ENCODE results near the gene GLCE.
"Not testable (repeated sequence)": the region's sequence is repeated elsewhere in the genome, so short reads cannot be mapped to it uniquely, and the experiment has no call there.

Gene GLCE

DNA sequence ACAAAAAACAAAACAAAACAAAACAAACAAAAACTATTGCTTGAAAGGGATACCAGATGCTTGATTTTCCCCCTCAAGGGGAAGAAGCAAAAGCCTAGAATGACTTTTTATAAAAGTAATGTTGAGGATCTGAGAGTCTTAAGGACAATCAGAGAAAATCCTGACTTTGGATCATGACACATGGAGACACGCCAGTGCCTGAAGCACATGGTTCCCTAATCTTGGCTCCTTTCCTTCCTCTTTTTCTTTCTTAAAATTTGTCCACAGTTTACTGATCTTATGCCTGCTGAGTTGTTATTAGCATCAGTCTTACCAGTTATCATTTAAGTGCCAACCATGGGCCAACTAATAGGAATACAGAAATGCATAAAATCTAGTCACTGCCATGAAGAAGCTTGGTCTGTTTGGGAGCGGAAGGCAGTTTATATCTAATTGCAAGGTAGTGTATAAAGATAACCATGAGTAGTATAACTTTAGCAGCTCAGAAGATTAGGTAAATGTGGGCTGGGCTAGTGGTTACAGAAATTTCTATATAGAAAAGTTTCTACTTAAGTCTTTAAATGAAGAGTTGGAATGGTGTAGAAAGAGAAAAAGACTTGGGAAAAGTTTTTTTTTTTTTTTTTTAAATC is 6.9 kb downstream of the GLCE start:
- Histone ChIP-seq H3K36me3 (ENCODE audit: control insufficient read depth, insufficient read depth, low read length) (no peaks in the 10 kb centered on the region), H3K27me3 (ENCODE audit: control insufficient read depth, insufficient read depth, low read length, poor library complexity, severe bottlenecking) (peaks cover 5% of the 10 kb centered on the region), H3K4me1 (ENCODE audit: control insufficient read depth, insufficient read depth, low read length) (no peaks in the 10 kb centered on the region), H3K4me3 (ENCODE audit: insufficient read depth, low read depth, low read length) (no peak overlapping the region), H3K9me3 (ENCODE audit: control insufficient read depth, low read length) (no peaks in the 10 kb centered on the region), H3K27ac (ENCODE audit: insufficient read depth, low read depth, low read length, poor library complexity, severe bottlenecking) (no peak overlapping the region)
- WGBS, 2 experiments, result 94% methylated on average over 2 of the region's 2 CpGs

DNA sequence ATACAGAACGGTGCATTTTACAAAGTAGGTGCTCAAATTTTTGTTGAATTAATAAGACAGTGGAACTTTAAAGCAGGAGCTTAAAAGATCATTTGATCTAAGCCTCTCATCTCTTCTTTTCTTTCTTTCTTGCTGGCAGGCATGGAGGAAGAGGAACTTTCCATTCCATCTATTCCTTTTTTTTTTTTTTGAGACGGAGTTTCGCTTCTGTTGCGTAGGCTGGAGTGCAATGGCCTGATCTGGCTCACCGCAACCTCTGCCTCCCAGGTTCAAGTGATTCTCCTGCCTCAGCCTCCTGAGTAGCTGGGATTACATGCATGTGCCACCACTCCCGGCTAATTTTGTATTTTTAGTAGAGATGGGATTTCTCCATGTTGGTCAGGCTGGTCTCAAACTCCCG is 7.9 kb downstream of the GLCE start:
- not testable (repeated sequence) for H3K27ac ChIP-seq (ENCODE audit: insufficient read depth, low read depth, low read length, poor library complexity, severe bottlenecking); H3K4me1 ChIP-seq (ENCODE audit: control insufficient read depth, insufficient read depth, low read length); H3K9me3 ChIP-seq (ENCODE audit: control insufficient read depth, low read length); H3K36me3 ChIP-seq (ENCODE audit: control insufficient read depth, insufficient read depth, low read length); H3K27me3 ChIP-seq (ENCODE audit: control insufficient read depth, insufficient read depth, low read length, poor library complexity, severe bottlenecking); H3K4me3 ChIP-seq (ENCODE audit: insufficient read depth, low read depth, low read length)
- WGBS, 2 experiments, result 95 to 96% methylated on average over 6 to 7 of the region's 7 CpGs

DNA sequence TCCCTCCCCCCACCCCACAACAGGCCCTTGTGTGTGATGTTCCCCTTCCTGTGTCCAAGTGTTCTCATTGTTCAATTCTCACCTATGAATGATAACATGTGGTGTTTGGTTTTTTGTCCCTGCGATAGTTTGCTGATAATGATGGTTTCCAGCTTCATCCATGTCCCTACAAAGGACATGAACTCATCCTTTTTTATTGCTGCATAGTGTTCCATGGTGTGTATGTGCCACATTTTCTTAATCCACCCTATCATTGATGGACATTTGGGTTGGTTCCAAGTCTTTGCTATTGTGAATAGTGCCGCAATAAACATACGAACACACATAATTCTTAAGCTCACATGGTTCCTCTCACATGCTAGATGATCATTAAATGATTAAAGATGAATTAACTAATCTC is 9.1 kb downstream of the GLCE start:
- not testable (repeated sequence) for H3K4me3 ChIP-seq (ENCODE audit: insufficient read depth, low read depth, low read length); H3K4me1 ChIP-seq (ENCODE audit: control insufficient read depth, insufficient read depth, low read length); H3K36me3 ChIP-seq (ENCODE audit: control insufficient read depth, insufficient read depth, low read length); H3K9me3 ChIP-seq (ENCODE audit: control insufficient read depth, low read length); H3K27ac ChIP-seq (ENCODE audit: insufficient read depth, low read depth, low read length, poor library complexity, severe bottlenecking); H3K27me3 ChIP-seq (ENCODE audit: control insufficient read depth, insufficient read depth, low read length, poor library complexity, severe bottlenecking)
- 90 to 96% methylated on average over 3 of the region's 3 CpGs for WGBS, 2 experiments

DNA sequence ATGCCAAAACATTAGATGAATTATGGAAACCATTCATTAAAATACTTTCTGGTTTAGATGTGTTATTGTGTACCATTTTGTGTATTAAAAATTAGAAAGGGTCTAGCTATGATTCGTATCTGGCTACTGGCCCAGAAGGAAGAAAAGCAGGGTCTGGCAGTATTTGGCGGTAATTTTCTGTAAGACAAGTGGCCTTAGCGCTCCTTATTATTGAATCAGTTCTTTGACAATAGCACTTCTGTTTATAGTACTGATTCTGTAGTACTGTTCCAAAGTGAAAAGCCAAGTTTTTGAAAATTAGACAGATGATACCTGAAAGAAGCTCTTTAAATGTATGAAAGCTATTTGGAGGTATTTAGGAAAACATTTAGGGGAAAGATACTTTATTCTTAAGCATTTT is 10.2 kb downstream of the GLCE start:
- H3K36me3 ChIP-seq (ENCODE audit: control insufficient read depth, insufficient read depth, low read length), result no peaks in the 10 kb centered on the region
- no peaks in the 10 kb centered on the region for H3K4me1 ChIP-seq (ENCODE audit: control insufficient read depth, insufficient read depth, low read length)
- no peaks in the 10 kb centered on the region for H3K9me3 ChIP-seq (ENCODE audit: control insufficient read depth, low read length)
- H3K4me3 ChIP-seq (ENCODE audit: insufficient read depth, low read depth, low read length), result no peak overlapping the region
- no peaks in the 10 kb centered on the region for H3K27me3 ChIP-seq (ENCODE audit: control insufficient read depth, insufficient read depth, low read length, poor library complexity, severe bottlenecking)
- 91 to 96% methylated on average over 3 of the region's 3 CpGs for WGBS, 2 experiments
- no peak overlapping the region for H3K27ac ChIP-seq (ENCODE audit: insufficient read depth, low read depth, low read length, poor library complexity, severe bottlenecking)

DNA sequence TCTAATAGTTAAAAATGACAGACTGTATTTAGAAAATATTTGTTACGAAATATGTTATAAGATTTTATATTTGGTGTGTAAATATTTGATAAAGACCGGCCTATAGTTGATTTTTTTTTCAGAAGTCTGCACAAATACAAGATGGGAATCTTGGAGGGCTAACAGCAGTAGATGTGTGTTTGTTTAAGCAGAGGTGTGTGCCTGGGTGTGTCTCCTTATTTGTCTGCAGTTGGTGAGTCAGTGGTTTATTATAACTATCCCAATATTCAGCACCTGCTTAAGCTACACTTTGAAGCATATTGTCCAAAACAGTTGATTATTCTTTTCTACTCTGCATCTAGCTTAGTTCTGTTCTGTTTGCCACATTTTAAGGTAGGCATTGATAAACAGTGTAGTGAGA is 12.4 kb downstream of the GLCE start:
- H3K27ac ChIP-seq (ENCODE audit: insufficient read depth, low read depth, low read length, poor library complexity, severe bottlenecking), result no peak overlapping the region
- H3K9me3 ChIP-seq (ENCODE audit: control insufficient read depth, low read length), result no peaks in the 10 kb centered on the region
- H3K27me3 ChIP-seq (ENCODE audit: control insufficient read depth, insufficient read depth, low read length, poor library complexity, severe bottlenecking), result no peaks in the 10 kb centered on the region
- no peaks in the 10 kb centered on the region for H3K4me1 ChIP-seq (ENCODE audit: control insufficient read depth, insufficient read depth, low read length)
- WGBS, 2 experiments, result 97 to 99% methylated on average over 2 of the region's 2 CpGs
- H3K4me3 ChIP-seq (ENCODE audit: insufficient read depth, low read depth, low read length), result no peak overlapping the region
- no peaks in the 10 kb centered on the region for H3K36me3 ChIP-seq (ENCODE audit: control insufficient read depth, insufficient read depth, low read length)

DNA sequence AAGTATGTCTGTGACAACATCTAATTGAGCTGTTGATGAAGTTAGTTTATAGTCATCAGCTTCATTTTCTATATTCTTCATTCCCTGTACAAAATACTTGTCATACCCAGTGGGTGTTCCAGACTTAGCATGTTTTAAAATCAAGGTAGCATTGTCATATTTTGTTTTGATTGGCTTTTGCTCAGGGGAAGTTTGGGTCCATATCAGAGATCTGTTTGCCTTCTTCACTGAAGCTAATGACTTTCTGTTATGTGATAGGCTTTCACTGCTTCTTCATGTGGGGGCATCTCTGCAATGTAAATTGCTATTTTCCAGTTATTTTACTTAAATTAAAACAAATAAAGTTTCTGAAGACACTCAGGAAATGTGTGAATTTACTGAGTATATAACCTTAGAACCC is 15.1 kb downstream of the GLCE start:
- Histone ChIP-seq H3K4me1 (ENCODE audit: control insufficient read depth, insufficient read depth, low read length) (no peaks in the 10 kb centered on the region), H3K27me3 (ENCODE audit: control insufficient read depth, insufficient read depth, low read length, poor library complexity, severe bottlenecking) (no peaks in the 10 kb centered on the region), H3K36me3 (ENCODE audit: control insufficient read depth, insufficient read depth, low read length) (no peaks in the 10 kb centered on the region), H3K27ac (ENCODE audit: insufficient read depth, low read depth, low read length, poor library complexity, severe bottlenecking) (no peak overlapping the region), H3K9me3 (ENCODE audit: control insufficient read depth, low read length) (no peaks in the 10 kb centered on the region), H3K4me3 (ENCODE audit: insufficient read depth, low read depth, low read length) (no peak overlapping the region)

DNA sequence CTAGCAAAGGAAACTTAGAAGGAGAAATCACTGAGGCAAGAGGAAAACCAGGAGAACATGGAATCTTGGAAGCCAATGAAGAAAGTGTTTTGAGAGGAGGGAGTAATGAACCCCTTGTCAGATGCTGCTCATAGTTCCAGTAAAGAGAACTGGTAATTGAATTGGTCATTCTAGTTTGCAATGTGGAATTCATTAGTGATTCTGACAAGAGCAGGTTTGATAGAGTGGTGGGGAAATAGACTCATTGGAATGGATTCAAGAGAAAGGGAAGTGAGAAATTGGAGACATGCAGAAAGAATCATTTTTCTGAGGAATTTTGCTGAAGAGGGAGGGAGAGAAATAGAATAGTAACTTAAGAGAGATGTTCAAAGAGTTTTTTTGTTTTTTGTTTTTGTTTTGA is 21.0 kb downstream of the GLCE start:
- no peak overlapping the region for H3K27ac ChIP-seq (ENCODE audit: insufficient read depth, low read depth, low read length, poor library complexity, severe bottlenecking)
- no peaks in the 10 kb centered on the region for H3K27me3 ChIP-seq (ENCODE audit: control insufficient read depth, insufficient read depth, low read length, poor library complexity, severe bottlenecking)
- no peak overlapping the region for H3K4me3 ChIP-seq (ENCODE audit: insufficient read depth, low read depth, low read length)
- no peaks in the 10 kb centered on the region for H3K36me3 ChIP-seq (ENCODE audit: control insufficient read depth, insufficient read depth, low read length)
- H3K4me1 ChIP-seq (ENCODE audit: control insufficient read depth, insufficient read depth, low read length), result peaks cover 6% of the 10 kb centered on the region
- H3K9me3 ChIP-seq (ENCODE audit: control insufficient read depth, low read length), result no peaks in the 10 kb centered on the region

DNA sequence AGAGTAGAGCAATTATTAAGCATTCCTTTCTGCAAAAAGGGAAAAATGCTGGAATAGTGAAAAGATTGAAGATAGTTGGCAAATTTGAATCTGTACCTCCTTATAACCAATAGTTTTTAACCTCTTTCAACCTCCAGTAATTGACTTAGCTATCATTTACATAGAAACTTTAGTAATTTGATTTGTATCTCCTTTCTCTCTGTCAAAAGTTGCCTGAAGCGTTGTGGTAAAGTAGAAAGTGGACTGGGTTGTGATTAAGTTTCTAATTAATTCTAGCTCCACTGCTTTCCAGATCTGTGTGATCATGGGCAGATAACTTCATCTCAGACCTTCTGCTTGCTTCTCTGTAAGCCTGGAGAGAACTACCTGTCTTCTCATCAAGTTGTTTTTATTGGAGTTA is 24.8 kb downstream of the GLCE start:
- H3K4me1 ChIP-seq (ENCODE audit: control insufficient read depth, insufficient read depth, low read length), result peaks cover 6% of the 10 kb centered on the region
- H3K4me3 ChIP-seq (ENCODE audit: insufficient read depth, low read depth, low read length), result no peak overlapping the region
- no peak overlapping the region for H3K27ac ChIP-seq (ENCODE audit: insufficient read depth, low read depth, low read length, poor library complexity, severe bottlenecking)
- H3K9me3 ChIP-seq (ENCODE audit: control insufficient read depth, low read length), result no peaks in the 10 kb centered on the region
- WGBS, 2 experiments, result 100% methylated on average over 1 of the region's 1 CpG; no CpG with 5 or more reads in 1 of the 2 experiments
- no peaks in the 10 kb centered on the region for H3K27me3 ChIP-seq (ENCODE audit: control insufficient read depth, insufficient read depth, low read length, poor library complexity, severe bottlenecking)
- H3K36me3 ChIP-seq (ENCODE audit: control insufficient read depth, insufficient read depth, low read length), result no peaks in the 10 kb centered on the region

DNA sequence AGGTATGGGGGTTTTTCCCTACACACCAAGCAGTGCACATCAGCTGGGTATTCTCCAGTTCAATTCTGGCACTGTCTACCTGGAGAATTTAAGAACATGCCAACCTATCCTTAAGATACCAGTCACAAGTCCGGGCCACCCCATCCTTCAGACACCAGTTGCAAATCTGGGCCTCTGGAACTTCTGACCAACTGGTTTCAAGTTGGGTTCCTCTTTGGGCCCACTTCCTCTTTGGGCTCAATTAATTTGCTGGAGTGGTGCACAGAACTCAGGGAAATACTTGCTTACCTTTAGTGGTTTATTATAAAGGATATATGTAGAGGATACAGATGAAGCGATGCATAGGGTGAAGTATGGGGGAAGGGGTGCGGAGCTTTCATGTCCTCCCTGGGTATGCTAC is 25.3 kb downstream of the GLCE start:
- no peaks in the 10 kb centered on the region for H3K9me3 ChIP-seq (ENCODE audit: control insufficient read depth, low read length)
- H3K4me1 ChIP-seq (ENCODE audit: control insufficient read depth, insufficient read depth, low read length), result peaks cover 6% of the 10 kb centered on the region
- 89 to 95% methylated on average over 3 of the region's 3 CpGs for WGBS, 2 experiments
- no peaks in the 10 kb centered on the region for H3K27me3 ChIP-seq (ENCODE audit: control insufficient read depth, insufficient read depth, low read length, poor library complexity, severe bottlenecking)
- H3K4me3 ChIP-seq (ENCODE audit: insufficient read depth, low read depth, low read length), result no peak overlapping the region
- H3K36me3 ChIP-seq (ENCODE audit: control insufficient read depth, insufficient read depth, low read length), result no peaks in the 10 kb centered on the region
- H3K27ac ChIP-seq (ENCODE audit: insufficient read depth, low read depth, low read length, poor library complexity, severe bottlenecking), result no peak overlapping the region

DNA sequence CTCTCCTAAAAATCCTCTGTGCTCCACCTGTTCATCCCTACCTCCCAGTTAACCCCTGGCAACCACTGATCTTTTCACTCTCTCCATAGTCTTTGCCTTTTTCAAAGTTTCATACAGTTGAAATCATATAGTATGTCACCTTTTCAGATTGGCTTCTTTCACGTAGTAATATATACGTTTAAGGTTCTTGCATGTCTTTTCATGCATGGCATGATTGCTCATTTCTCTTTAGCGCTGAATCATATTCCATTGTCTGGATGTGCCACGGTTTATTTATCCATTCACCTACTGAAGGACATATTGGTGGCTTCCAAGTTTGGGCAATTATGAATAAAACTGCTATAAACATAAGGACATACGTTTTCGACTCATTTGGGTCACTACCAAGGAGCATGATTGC is 28.7 kb downstream of the GLCE start:
- H3K4me1 ChIP-seq (ENCODE audit: control insufficient read depth, insufficient read depth, low read length), result peaks cover 6% of the 10 kb centered on the region
- no peaks in the 10 kb centered on the region for H3K27me3 ChIP-seq (ENCODE audit: control insufficient read depth, insufficient read depth, low read length, poor library complexity, severe bottlenecking)
- H3K36me3 ChIP-seq (ENCODE audit: control insufficient read depth, insufficient read depth, low read length), result no peaks in the 10 kb centered on the region
- no peaks in the 10 kb centered on the region for H3K9me3 ChIP-seq (ENCODE audit: control insufficient read depth, low read length)
- H3K4me3 ChIP-seq (ENCODE audit: insufficient read depth, low read depth, low read length), result no peak overlapping the region
- no peak overlapping the region for H3K27ac ChIP-seq (ENCODE audit: insufficient read depth, low read depth, low read length, poor library complexity, severe bottlenecking)
- 94 to 97% methylated on average over 6 of the region's 6 CpGs for WGBS, 2 experiments

DNA sequence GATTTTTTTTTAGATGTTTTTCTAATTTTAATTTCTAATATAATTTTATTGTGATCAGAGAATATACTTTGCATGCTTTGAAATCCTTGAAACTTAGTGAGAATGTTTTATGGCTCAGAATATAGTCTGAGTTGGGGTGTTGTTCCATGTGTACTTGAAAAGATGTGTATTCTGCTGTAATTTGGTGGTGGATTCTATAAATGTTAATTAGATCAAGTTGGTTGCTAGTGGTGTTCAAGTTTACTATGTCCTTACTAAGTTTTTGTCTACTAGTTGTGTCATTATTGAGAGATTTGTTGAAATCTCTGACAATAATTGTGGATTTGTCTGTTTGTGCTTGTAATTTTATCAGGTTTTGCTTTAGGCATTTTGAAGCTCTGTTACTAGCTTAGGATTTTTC is 29.7 kb downstream of the GLCE start:
- Histone ChIP-seq H3K4me1 (ENCODE audit: control insufficient read depth, insufficient read depth, low read length) (peaks cover 6% of the 10 kb centered on the region), H3K27me3 (ENCODE audit: control insufficient read depth, insufficient read depth, low read length, poor library complexity, severe bottlenecking) (no peaks in the 10 kb centered on the region), H3K9me3 (ENCODE audit: control insufficient read depth, low read length) (no peaks in the 10 kb centered on the region), H3K27ac (ENCODE audit: insufficient read depth, low read depth, low read length, poor library complexity, severe bottlenecking) (no peak overlapping the region), H3K36me3 (ENCODE audit: control insufficient read depth, insufficient read depth, low read length) (no peaks in the 10 kb centered on the region), H3K4me3 (ENCODE audit: insufficient read depth, low read depth, low read length) (no peak overlapping the region)
